ENCODE results near the gene KCNQ5.

DNA sequence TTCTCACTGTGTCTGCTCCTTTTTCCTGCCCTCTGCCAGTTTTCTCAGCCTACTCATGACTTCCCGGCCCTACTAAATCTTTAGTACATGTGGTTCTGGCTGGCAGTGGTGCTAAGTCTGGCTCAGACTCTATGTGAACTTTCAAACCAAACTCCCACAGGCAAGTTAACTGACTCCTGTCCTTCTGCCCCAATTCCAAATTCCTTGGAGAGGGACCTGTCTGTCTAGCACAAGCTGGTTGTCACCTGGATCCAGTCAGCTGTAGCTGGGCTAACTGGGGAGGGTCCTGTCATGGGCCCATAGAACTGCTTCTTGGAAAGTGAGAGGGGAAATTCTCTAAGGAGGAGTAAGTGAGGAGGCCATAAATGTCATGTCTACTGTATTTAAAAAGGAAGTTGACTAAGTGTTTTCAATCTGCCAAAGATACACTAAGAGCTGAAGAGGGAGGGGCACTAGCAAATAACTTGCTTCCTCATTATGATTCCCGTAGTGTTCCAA is 240.1 kb downstream of the KCNQ5 start:
- TF ChIP-seq, protein P1, sequence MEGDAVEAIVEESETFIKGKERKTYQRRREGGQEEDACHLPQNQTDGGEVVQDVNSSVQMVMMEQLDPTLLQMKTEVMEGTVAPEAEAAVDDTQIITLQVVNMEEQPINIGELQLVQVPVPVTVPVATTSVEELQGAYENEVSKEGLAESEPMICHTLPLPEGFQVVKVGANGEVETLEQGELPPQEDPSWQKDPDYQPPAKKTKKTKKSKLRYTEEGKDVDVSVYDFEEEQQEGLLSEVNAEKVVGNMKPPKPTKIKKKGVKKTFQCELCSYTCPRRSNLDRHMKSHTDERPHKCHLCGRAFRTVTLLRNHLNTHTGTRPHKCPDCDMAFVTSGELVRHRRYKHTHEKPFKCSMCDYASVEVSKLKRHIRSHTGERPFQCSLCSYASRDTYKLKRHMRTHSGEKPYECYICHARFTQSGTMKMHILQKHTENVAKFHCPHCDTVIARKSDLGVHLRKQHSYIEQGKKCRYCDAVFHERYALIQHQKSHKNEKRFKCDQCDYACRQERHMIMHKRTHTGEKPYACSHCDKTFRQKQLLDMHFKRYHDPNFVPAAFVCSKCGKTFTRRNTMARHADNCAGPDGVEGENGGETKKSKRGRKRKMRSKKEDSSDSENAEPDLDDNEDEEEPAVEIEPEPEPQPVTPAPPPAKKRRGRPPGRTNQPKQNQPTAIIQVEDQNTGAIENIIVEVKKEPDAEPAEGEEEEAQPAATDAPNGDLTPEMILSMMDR (IDR thresholded peaks at IDR 0.05; ENCODE audit: low read depth, low read length, poor library complexity, severe bottlenecking): no peak
- no peak for TF ChIP-seq EZH2phosphoT487 (IDR thresholded peaks at IDR 0.05; ENCODE audit: borderline replicate concordance, low read length)

Measured in DOHH2 (cell line).